ENCODE measurements around the gene KLK5.

DNA sequence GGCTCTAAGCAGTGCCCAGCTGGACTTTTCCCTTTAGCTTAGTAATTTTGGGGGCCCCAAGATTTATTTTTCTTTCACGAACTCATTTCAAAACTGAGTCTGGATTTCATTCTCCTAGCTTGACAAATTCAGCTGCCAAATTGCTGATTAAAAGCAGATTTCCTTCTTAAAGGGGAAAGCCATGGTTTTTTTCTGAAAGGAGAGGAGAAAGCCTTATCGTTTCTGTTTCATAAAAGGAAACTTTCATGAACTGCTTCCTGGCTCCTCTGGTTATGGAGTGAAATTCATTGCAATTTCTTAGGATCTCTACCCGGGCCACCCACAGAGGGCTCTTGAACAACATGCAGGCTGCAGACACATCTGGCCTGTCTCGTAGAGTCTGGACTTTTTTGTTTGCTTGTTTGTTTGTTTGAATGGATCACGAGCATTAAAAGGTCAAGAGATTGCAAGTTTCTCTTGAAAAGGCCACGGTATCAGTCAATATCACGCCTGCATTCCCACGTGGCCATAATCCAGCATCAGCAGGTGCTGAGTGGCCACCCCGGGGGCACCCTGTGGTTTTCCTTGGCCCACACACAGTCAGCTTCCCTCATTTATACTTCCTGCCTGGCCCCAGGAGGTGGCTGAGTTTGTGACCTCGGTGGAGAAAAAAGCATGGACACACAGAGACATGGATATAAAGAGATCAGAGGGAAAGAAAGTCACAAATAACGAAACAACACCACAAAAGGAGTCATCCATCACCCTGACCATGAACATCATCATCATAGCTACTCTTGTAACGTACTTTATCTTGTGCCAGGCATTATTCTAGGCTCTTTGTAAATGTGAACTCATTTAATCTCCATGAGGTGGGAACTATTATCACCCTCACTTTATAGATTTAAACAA is 31.2 kb downstream of the KLK5 start:
- TF ChIP-seq, protein P1, sequence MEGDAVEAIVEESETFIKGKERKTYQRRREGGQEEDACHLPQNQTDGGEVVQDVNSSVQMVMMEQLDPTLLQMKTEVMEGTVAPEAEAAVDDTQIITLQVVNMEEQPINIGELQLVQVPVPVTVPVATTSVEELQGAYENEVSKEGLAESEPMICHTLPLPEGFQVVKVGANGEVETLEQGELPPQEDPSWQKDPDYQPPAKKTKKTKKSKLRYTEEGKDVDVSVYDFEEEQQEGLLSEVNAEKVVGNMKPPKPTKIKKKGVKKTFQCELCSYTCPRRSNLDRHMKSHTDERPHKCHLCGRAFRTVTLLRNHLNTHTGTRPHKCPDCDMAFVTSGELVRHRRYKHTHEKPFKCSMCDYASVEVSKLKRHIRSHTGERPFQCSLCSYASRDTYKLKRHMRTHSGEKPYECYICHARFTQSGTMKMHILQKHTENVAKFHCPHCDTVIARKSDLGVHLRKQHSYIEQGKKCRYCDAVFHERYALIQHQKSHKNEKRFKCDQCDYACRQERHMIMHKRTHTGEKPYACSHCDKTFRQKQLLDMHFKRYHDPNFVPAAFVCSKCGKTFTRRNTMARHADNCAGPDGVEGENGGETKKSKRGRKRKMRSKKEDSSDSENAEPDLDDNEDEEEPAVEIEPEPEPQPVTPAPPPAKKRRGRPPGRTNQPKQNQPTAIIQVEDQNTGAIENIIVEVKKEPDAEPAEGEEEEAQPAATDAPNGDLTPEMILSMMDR (optimal IDR thresholded peaks at IDR 0.05 in 1 of 3, IDR thresholded peaks at IDR 0.05 in 1 of 3, conservative IDR thresholded peaks at IDR 0.05 in 1 of 3; ENCODE audit: extremely low read depth in 1 of 3, insufficient read depth in 2 of 3, low read length in 3 of 3), result no peak
- no peak for TF ChIP-seq EZH2 (IDR thresholded peaks at IDR 0.05; ENCODE audit: low read length)

Data from keratinocyte (primary cell).